Suprapubic skin (tissue), 4 donors: ENCODE results near the gene KRT9.

Experiments used
- CTCF ChIP-seq, 2 donors: fragments of 200-600 bp in 1 of 2; fragments of 450-650 bp in 1 of 2; sonication (generic) in 1 of 2; IDR thresholded peaks; one replicate each; pipeline ENCODE4 v1.5.1; 2016 to 2019; ENCODE audit warnings: antibody characterized with exemption in 2 of 2, mild to moderate bottlenecking in 1 of 2, moderate library complexity in 1 of 2
- EP300 ChIP-seq: sonication (generic); formaldehyde crosslinking; IDR thresholded peaks from one replicate; pipeline ENCODE4 v1.6.1; 2017; ENCODE audit warnings: antibody characterized with exemption
- POLR2A ChIP-seq, 2 donors: fragments of 450-650 bp; IDR thresholded peaks; one replicate each; pipeline ENCODE4 v1.6.1; 2017; ENCODE audit warnings: antibody characterized with exemption in 2 of 2, mild to moderate bottlenecking in 2 of 2, moderate library complexity in 2 of 2
- POLR2AphosphoS5 ChIP-seq, 3 donors: sonication (generic); formaldehyde crosslinking; IDR thresholded peaks; one replicate each; pipeline ENCODE4 v1.6.1; 2017; ENCODE audit warnings: antibody characterized with exemption in 3 of 3

- no peak for TF ChIP-seq POLR2A (IDR thresholded peaks at IDR 0.05)
- TF ChIP-seq EP300: no peak
- no peak for TF ChIP-seq CTCF (IDR thresholded peaks at IDR 0.05)
- TF ChIP-seq POLR2AphosphoS5 (IDR thresholded peaks at IDR 0.05): no peak
Observed at GRCh38 chr17:41585301-41586056, 13.6 kb upstream of the KRT9 start.
